OCI-LY1 (cell line): ENCODE results near the gene WIZ.

Experiments
- EZH2 ChIP-seq: fragments of 200-600 bp; sonication (generic), shearing (Covaris generic); IDR thresholded peaks from 2 replicates; pipeline ENCODE4 v1.8.0; 2017; ENCODE audit warnings: borderline replicate concordance, mixed run types, mild to moderate bottlenecking, antibody characterized with exemption, low read length, moderate library complexity, mixed read lengths
- TF ChIP-seq, protein P1 (sequence below): fragments of 200-600 bp; sonication (generic), shearing (Covaris generic); IDR thresholded peaks from 2 replicates; pipeline ENCODE4 v1.5.1; 2017; ENCODE audit warnings: mild to moderate bottlenecking, antibody characterized with exemption, low read length, moderate library complexity, mixed read lengths

DNA sequence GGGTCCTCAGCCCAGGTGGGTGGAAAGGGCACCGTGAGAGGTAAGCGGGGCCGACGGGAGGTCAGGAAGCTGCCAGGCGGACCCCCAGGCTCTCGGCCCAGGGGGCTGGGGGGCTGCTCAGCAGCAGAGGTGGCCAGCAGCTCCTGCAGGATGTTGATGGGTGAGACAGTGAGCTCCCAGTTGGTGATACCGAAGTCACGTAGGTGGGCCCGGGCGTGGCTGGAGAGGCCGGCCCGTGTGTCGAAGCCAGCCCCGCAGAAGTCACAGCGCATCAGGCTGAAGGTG, 13.0 kb downstream of the WIZ start:
- TF ChIP-seq EZH2 = no peak
- TF ChIP-seq, protein P1, sequence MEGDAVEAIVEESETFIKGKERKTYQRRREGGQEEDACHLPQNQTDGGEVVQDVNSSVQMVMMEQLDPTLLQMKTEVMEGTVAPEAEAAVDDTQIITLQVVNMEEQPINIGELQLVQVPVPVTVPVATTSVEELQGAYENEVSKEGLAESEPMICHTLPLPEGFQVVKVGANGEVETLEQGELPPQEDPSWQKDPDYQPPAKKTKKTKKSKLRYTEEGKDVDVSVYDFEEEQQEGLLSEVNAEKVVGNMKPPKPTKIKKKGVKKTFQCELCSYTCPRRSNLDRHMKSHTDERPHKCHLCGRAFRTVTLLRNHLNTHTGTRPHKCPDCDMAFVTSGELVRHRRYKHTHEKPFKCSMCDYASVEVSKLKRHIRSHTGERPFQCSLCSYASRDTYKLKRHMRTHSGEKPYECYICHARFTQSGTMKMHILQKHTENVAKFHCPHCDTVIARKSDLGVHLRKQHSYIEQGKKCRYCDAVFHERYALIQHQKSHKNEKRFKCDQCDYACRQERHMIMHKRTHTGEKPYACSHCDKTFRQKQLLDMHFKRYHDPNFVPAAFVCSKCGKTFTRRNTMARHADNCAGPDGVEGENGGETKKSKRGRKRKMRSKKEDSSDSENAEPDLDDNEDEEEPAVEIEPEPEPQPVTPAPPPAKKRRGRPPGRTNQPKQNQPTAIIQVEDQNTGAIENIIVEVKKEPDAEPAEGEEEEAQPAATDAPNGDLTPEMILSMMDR = no peak
